Astrocyte of the spinal cord (primary cell): ENCODE data around the gene SLC38A5.

Experiments
- DNase-seq: peaks from one replicate; pipeline ENCODE4 v3.0.0; 2011; ENCODE audit warnings: low read depth, low spot score
- H3K4me3 ChIP-seq: 2 replicates; pipeline ENCODE4 v1.5.1; 2011; ENCODE audit warnings: low read depth, mild to moderate bottlenecking, low read length, moderate library complexity
- in situ Hi-C: cut with HindIII; loops from 2 replicates; pipeline ENCODE4 v1.10.0; 2017; ENCODE audit warnings: low sequenced_read_pairs
- TF ChIP-seq, protein P1 (sequence below): IDR thresholded peaks from 2 replicates; pipeline ENCODE4 v1.5.1; 2012; ENCODE audit warnings: low read depth, mild to moderate bottlenecking, low read length, inconsistent platforms

Gene SLC38A5

DNA sequence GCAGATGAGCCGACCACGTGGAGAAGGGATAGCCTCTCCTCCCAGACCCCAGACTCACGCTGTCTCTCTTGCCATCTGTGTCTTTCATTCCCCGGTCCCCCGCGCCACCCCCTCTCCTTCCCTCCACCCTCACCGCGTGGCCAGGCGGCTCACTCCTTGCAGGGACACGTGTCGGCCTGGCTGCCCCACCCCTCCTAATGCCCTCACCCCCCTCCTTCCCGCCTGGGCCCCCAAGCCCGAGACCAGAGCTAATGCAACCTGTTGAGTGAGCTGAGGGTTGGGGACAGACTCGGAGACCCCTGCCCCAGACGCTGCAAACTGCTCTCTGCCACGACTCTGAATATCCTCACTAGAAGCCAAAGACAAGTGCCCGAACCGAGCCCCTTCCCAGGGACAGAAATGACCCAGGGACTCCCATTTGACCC is 1.8 kb downstream of the SLC38A5 start:
- TF ChIP-seq, protein P1, sequence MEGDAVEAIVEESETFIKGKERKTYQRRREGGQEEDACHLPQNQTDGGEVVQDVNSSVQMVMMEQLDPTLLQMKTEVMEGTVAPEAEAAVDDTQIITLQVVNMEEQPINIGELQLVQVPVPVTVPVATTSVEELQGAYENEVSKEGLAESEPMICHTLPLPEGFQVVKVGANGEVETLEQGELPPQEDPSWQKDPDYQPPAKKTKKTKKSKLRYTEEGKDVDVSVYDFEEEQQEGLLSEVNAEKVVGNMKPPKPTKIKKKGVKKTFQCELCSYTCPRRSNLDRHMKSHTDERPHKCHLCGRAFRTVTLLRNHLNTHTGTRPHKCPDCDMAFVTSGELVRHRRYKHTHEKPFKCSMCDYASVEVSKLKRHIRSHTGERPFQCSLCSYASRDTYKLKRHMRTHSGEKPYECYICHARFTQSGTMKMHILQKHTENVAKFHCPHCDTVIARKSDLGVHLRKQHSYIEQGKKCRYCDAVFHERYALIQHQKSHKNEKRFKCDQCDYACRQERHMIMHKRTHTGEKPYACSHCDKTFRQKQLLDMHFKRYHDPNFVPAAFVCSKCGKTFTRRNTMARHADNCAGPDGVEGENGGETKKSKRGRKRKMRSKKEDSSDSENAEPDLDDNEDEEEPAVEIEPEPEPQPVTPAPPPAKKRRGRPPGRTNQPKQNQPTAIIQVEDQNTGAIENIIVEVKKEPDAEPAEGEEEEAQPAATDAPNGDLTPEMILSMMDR = no peak
- H3K4me3 ChIP-seq = peak overlapping the region; percentile 23
- DNase-seq = no peak
- in situ Hi-C loops = no loop called here

DNA sequence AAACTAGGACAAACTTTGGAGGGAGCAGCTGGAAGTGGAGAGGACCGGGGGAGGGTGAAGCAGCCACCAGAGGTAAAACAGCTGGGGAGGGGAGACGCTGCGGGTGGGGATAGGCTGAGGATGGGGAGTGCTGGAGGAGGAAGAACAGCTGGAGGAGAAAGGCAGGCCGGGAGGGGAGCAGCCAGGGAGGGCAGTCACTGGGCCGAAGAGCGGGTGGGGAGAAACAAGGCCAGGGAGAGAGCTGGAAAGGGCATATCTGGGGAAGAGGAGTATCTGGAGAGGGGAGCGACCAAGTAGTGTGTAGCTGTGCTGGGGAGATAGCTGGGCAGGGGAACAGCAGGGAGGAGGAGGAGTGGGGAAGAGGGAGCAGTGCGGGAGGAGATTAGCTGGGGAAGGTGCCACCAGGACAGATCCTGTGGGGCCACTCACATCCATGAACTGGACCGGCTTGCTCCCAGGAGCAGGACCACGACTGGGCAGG is 2.7 kb downstream of the SLC38A5 start:
- DNase-seq = no peak
- TF ChIP-seq, protein P1 = no peak
- peak overlapping the region; percentile 23 for H3K4me3 ChIP-seq
- in situ Hi-C loops = no loop called here

DNA sequence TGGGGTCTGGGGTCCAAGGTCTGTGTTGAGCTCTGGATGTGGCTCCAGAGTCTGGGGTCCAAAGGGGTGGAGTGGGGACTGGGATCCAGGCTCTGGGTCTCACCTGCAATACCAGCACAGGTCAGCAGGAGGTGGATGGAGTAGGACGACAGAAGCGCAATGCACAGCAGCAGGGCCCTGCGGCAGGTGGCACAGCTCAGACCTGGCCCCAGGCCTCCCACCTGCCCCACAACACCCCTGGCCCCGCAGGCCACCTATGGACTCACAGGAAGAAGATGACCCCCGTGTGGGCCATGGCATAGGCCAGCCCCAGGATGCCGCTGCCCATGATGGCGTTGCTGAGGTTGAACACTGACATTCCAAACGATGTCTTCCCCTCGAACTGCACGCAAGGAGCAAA is 3.4 kb downstream of the SLC38A5 start:
- no peak overlapping the region for H3K4me3 ChIP-seq
- in situ Hi-C loops = no loop called here
- DNase-seq = no peak
- TF ChIP-seq, protein P1 = peak; percentile 29

DNA sequence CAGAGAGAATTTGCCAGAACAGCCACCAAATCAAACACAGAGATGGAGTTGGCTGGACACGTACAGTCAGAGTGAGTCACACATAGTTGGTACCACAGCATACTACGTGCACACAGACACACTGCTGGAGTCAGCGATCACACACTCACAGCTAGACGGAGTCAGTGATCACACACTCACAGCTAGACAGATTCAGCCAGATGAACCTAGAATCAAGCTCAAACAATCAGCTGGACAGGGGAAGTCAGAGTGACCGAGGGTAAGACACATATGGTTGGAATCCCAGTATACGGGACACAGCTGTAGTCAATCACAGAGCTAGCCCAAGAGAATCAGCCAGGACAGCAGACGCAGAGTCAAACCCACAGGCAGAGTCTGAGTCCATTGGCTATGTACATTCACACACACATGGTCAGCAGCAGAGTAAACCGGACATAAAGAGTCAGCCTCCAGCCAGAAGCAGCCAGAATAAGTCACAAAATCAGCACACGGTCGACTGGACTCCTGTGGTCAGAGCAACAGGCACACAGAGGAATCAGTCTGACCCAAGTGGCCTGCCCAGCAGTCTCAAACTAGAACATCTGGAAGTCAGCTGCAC is 4.6 kb downstream of the SLC38A5 start:
- TF ChIP-seq, protein P1 = no peak
- in situ Hi-C loops = no loop called here
- DNase-seq = peak; percentile 83
- H3K4me3 ChIP-seq = no peak overlapping the region

DNA sequence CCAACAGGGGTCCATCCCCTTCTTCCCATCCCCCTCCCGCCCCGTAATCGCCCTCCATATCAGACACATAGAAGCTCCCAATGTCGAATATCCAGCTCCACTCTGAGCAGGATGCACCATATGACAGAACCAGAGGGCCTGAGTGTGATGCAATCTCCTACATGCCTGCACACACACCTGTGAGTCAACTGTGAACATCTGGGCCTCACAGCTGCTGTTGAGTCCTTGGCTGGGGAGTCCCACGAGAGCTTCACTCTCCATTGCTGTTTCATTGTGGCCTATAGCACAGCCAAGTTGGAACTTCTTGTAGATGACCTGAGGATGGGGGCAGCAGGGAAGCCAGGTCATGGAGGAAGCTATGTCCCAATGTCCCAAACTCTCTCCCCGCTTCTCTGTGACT is 8.2 kb downstream of the SLC38A5 start:
- TF ChIP-seq, protein P1 = no peak
- in situ Hi-C loops = no loop called here
- DNase-seq = no peak
- no peak overlapping the region for H3K4me3 ChIP-seq

DNA sequence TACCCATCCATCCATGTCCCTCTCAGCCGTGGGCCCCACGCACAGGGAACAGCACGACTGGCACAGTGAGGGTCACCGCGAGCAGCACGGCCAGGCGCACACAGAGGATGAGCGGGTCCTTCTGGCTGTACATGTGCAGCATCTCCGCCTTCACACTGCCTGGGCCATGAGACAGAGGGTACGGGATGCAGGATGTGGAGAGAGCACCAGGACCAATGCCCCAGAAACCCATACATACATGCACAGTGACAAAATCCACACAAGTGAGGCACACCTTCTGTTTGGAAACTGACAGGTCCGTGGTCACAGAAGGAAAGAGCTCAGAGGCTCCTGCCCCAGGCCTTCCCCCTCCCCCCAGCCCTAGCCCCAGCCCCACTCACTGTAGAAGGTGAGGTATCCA is 9.5 kb downstream of the SLC38A5 start:
- TF ChIP-seq, protein P1 = no peak
- H3K4me3 ChIP-seq = no peak overlapping the region
- no peak for DNase-seq
- in situ Hi-C loops = no loop called here
